GM12878 (cell line): ENCODE data around the gene NR2F2.

Experiments
- EP300 ChIP-seq, 2 experiments: fragments of 150-350 bp in 1 of 2; IDR thresholded peaks; 2 replicates each; pipeline ENCODE4 v1.6.1; 2011 to 2012; ENCODE audit warnings: low read depth in 2 of 2, low read length in 2 of 2, borderline replicate concordance in 1 of 2, improper control_type of control experiment in 1 of 2, inconsistent platforms in 1 of 2; ENCODE audit not compliant: control insufficient read depth in 1 of 2
- EZH2 ChIP-seq: IDR thresholded peaks from 2 replicates; pipeline ENCODE4 v1.6.1; 2012; ENCODE audit warnings: low read depth, mild to moderate bottlenecking, control low read depth, inconsistent platforms, low read length, borderline replicate concordance; ENCODE audit not compliant: control insufficient read depth
- GABPA ChIP-seq: IDR thresholded peaks from 2 replicates; pipeline ENCODE4 v1.6.1; 2014; ENCODE audit warnings: antibody characterized with exemption, low read depth, mild to moderate bottlenecking, inconsistent platforms
- NFYA ChIP-seq: IDR thresholded peaks from 2 replicates; pipeline ENCODE4 v1.6.1; 2011; ENCODE audit warnings: low read depth, mild to moderate bottlenecking, low read length, improper control_type of control experiment, borderline replicate concordance
- NFYB ChIP-seq: IDR thresholded peaks from 2 replicates; pipeline ENCODE4 v1.6.1; 2011; ENCODE audit warnings: low read depth, mild to moderate bottlenecking, low read length, improper control_type of control experiment, moderate library complexity; ENCODE audit not compliant: insufficient read depth
- POLR2A ChIP-seq: IDR thresholded peaks from 2 replicates; pipeline ENCODE4 v1.6.1; 2011; ENCODE audit warnings: low read depth, mild to moderate bottlenecking, low read length
- RBBP5 ChIP-seq: fragments of 200-600 bp; sonication (generic); conservative IDR thresholded peaks from 2 replicates; pipeline ENCODE4 v1.6.1; 2016
- TAF1 ChIP-seq: IDR thresholded peaks from 2 replicates; pipeline ENCODE4 v1.6.1; 2011; ENCODE audit warnings: mild to moderate bottlenecking, low read depth, low read length, borderline replicate concordance
- ZNF274 ChIP-seq: IDR thresholded peaks from one replicate; pipeline ENCODE4 v1.8.0; 2011; ENCODE audit not compliant: insufficient read length, insufficient read depth
- TF ChIP-seq, protein P1 (sequence below), 3 experiments: IDR thresholded peaks in 2 of 3; conservative IDR thresholded peaks in 1 of 3; 2 replicates each; pipeline ENCODE4 v1.5.1; 2011; ENCODE audit warnings: low read depth in 3 of 3, low read length in 3 of 3, mild to moderate bottlenecking in 3 of 3, control low read depth in 2 of 3, moderate library complexity in 2 of 3, inconsistent platforms in 1 of 3, mixed read lengths in 1 of 3; ENCODE audit not compliant: control insufficient read depth in 2 of 3, insufficient read depth in 1 of 3; ENCODE audit errors: extremely low read depth in 1 of 3

DNA sequence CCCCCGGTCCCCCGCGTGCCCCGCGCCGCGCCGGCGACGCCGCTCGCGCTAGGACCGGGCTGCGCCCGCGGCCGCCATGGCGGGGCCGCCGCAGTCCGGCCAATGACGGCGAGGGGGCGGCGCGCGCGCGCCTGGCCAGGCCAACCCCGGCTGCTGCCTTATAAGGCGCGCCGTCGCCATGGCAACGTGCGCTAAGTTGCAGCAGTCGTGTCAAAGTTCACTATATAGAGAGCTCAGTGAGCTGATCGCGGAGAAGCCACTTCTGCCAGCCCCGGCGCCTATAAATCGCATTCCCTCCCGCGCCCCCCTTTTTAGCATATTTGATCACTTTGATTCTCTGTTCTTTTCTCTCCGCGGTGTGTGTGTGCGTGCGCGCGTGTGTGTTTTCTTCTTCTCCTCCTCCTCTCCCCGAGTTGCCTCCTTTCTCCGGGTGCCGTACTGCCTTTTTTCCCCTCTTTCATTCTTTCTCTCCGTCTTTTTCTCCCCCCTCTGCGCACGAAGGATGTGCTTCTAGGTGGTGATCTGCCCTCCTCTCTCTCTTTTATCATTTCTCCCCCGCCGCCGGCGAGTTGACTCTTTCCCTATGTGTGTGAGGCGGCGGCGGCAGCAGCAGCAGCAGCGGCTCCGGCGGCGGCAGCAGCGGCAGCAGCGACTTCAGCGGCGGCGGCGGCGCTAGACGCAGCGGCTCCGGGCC lies at the start of gene NR2F2:
- TF ChIP-seq ZNF274 (no peak), TAF1 (peak; percentile 42; the same call in 1 of the 2 replicates), EP300 (IDR thresholded peaks at IDR 0.05; ENCODE audit: borderline replicate concordance in 1 of 2, control insufficient read depth in 1 of 2, low read depth in 2 of 2, low read length in 2 of 2) (no peak), POLR2A (no peak), NFYB (peak; percentile 85), GABPA (no peak), EZH2 (no peak), RBBP5 (no peak), NFYA (no peak)
- TF ChIP-seq, protein P1, sequence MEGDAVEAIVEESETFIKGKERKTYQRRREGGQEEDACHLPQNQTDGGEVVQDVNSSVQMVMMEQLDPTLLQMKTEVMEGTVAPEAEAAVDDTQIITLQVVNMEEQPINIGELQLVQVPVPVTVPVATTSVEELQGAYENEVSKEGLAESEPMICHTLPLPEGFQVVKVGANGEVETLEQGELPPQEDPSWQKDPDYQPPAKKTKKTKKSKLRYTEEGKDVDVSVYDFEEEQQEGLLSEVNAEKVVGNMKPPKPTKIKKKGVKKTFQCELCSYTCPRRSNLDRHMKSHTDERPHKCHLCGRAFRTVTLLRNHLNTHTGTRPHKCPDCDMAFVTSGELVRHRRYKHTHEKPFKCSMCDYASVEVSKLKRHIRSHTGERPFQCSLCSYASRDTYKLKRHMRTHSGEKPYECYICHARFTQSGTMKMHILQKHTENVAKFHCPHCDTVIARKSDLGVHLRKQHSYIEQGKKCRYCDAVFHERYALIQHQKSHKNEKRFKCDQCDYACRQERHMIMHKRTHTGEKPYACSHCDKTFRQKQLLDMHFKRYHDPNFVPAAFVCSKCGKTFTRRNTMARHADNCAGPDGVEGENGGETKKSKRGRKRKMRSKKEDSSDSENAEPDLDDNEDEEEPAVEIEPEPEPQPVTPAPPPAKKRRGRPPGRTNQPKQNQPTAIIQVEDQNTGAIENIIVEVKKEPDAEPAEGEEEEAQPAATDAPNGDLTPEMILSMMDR (IDR thresholded peaks at IDR 0.05 in 2 of 3, conservative IDR thresholded peaks at IDR 0.05 in 1 of 3; ENCODE audit: control insufficient read depth in 2 of 3, extremely low read depth in 1 of 3, insufficient read depth in 1 of 3, low read depth in 3 of 3, low read length in 3 of 3) = no peak
